ENCODE measurements around the gene ELF3. TPM values are rescaled to one million over a fixed set of nuclear protein-coding genes. Genes with fewer than 3 reads are reported as not detected.
"Not testable (repeated sequence)": the region's sequence is repeated elsewhere in the genome, so short reads cannot be mapped to it uniquely, and the experiment has no call there.

Gene ELF3
- 13.0 and 19.5 TPM in 2 replicates for total RNA-seq (2014; rRNA removed; shearing (Covaris generic))
- 10.9 and 12.3 TPM in 2 replicates for polyA plus RNA-seq (2016; fragmentation: Nextera tagmentation; extraction: Ambion mirVana)
- long read RNA-seq, transcript ELF3-203 (9 exons, 3,179 nt) = major isoform, 5 of 7 reads
- long read RNA-seq, partial matches to known transcripts = 0 of 7 reads
- long read RNA-seq, other reads (novel, unspliced or antisense) = 2 of 7 reads

GRCh38 chr1:202010180-202011015 lies at the start of gene ELF3:
Gene ELF3, plus strand, starts transcription at chr1:202010587. Its CDS starts 550 bp downstream, at chr1:202011137.
- Mint-ChIP-seq H3K4me1 (peaks cover 49% of the 10 kb centered on the region), H3K27ac (peak within 1 kb of the TSS; percentile 93), H3K36me3 (ENCODE audit: low read depth) (peaks cover 24% of the 10 kb centered on the region), H3K9me3 (no peaks in the 10 kb centered on the region), H3K27me3 (ENCODE audit: insufficient read depth, low read depth, poor library complexity) (peaks cover 14% of the 10 kb centered on the region), H3K4me3 (peak within 1 kb of the TSS; percentile 82)
- Histone ChIP-seq H3K9me2 (ENCODE audit: insufficient read depth) (no peaks in the 10 kb centered on the region), H3K36me3 (ENCODE audit: insufficient read depth) (no peaks in the 10 kb centered on the region), H3K4me2 (peak within 1 kb of the TSS; percentile 86), H3K27ac (ENCODE audit: low read depth) (peak within 1 kb of the TSS; percentile 86), H3K27me3 (ENCODE audit: insufficient read depth) (no peaks in the 10 kb centered on the region), H4K20me1 (replicated peaks; ENCODE audit: insufficient read depth) (no peaks in the 10 kb centered on the region), H3K4me1 (ENCODE audit: insufficient read depth) (peaks cover 50% of the 10 kb centered on the region), H3K4me3 (peak within 1 kb of the TSS; percentile 61), H3F3A (replicated peaks; ENCODE audit: low read depth) (peaks cover 14% of the 10 kb centered on the region), H3K79me2 (replicated peaks; ENCODE audit: insufficient read depth) (peaks cover 7% of the 10 kb centered on the region), H2AFZ (no peak within 1 kb of the TSS)
- peak; percentile 83 for ATAC-seq
- peak; percentile 98 for DNase-seq (ENCODE audit: low spot score)
- TF ChIP-seq CTCF (conservative IDR thresholded peaks at IDR 0.05; ENCODE audit: low read depth in 2 of 2) (0 out of 4 replicates have a peak, but pooled peaks of 1 of the 2 experiments have one; percentile 5), POLR2AphosphoS5 (IDR thresholded peaks at IDR 0.05; ENCODE audit: low read depth) (peak; percentile 92), ZNF114 (CRISPR knock-in tag; IDR thresholded peaks at IDR 0.05) (peak; percentile 98; the same call in 1 of the 2 replicates), EZH2phosphoT487 (IDR thresholded peaks at IDR 0.05; ENCODE audit: unreplicated experiment) (no peak)

GRCh38 chr1:201962382-201962781 lies 48.0 kb upstream of the ELF3 start:
- DNase-seq (ENCODE audit: low spot score); H3K4me1 Mint-ChIP-seq: not testable (repeated sequence)

GRCh38 chr1:201964261-201964660 lies 46.1 kb upstream of the ELF3 start:
- Histone ChIP-seq H3K36me3 (ENCODE audit: insufficient read depth) (peaks cover 65% of the 10 kb centered on the region), H3K4me1 (ENCODE audit: insufficient read depth) (no peaks in the 10 kb centered on the region), H3F3A (replicated peaks; ENCODE audit: low read depth) (0 out of 2 replicates have a peak, but pooled peaks cover 8% of the 10 kb centered on the region), H3K79me2 (replicated peaks; ENCODE audit: insufficient read depth) (peaks cover 22% of the 10 kb centered on the region), H3K27ac (ENCODE audit: low read depth) (no peak overlapping the region), H3K27me3 (ENCODE audit: insufficient read depth) (no peaks in the 10 kb centered on the region), H2AFZ (no peak overlapping the region), H3K4me2 (no peak overlapping the region), H3K4me3 (no peak overlapping the region), H4K20me1 (replicated peaks; ENCODE audit: insufficient read depth) (peaks cover 33% of the 10 kb centered on the region), H3K9me2 (ENCODE audit: insufficient read depth) (no peaks in the 10 kb centered on the region)
- no peaks in the 10 kb centered on the region for H3K4me1 Mint-ChIP-seq
- no peaks in the 10 kb centered on the region for H3K27me3 Mint-ChIP-seq (ENCODE audit: insufficient read depth, low read depth, poor library complexity)
- no peak for DNase-seq (ENCODE audit: low spot score)
- no peak overlapping the region for H3K4me3 Mint-ChIP-seq
- ATAC-seq = no peak
- no peak overlapping the region for H3K27ac Mint-ChIP-seq
- H3K9me3 Mint-ChIP-seq = no peaks in the 10 kb centered on the region
- H3K36me3 Mint-ChIP-seq (ENCODE audit: low read depth) = peaks cover 77% of the 10 kb centered on the region
- TF ChIP-seq EZH2phosphoT487 (IDR thresholded peaks at IDR 0.05; ENCODE audit: unreplicated experiment) (no peak), CTCF (conservative IDR thresholded peaks at IDR 0.05; ENCODE audit: low read depth in 2 of 2) (no peak)

More at GRCh38 chr1:201962382-201962781, 48.0 kb upstream of the ELF3 start:
- Histone ChIP-seq H4K20me1 (replicated peaks; ENCODE audit: insufficient read depth) (peaks cover 44% of the 10 kb centered on the region), H3K79me2 (replicated peaks; ENCODE audit: insufficient read depth) (peaks cover 41% of the 10 kb centered on the region), H3K36me3 (ENCODE audit: insufficient read depth) (peaks cover 66% of the 10 kb centered on the region)
- not testable (repeated sequence) for H3K9me2 ChIP-seq (ENCODE audit: insufficient read depth); H3K4me3 ChIP-seq; H3F3A ChIP-seq (replicated peaks; ENCODE audit: low read depth); H3K27me3 Mint-ChIP-seq (ENCODE audit: insufficient read depth, low read depth, poor library complexity); H3K27me3 ChIP-seq (ENCODE audit: insufficient read depth); H3K27ac Mint-ChIP-seq; ATAC-seq; H3K9me3 Mint-ChIP-seq; H3K4me2 ChIP-seq; H3K4me3 Mint-ChIP-seq; H2AFZ ChIP-seq; H3K27ac ChIP-seq (ENCODE audit: low read depth); H3K4me1 ChIP-seq (ENCODE audit: insufficient read depth)
- peaks cover 78% of the 10 kb centered on the region for H3K36me3 Mint-ChIP-seq (ENCODE audit: low read depth)

Data from GM23338 (cell line).